Measurements from ENCODE around the gene MRPL58. TPM values are rescaled to one million over a fixed set of nuclear protein-coding genes. Genes with fewer than 3 reads are reported as not detected.
"Not testable (repeated sequence)": the region's sequence is repeated elsewhere in the genome, so short reads cannot be mapped to it uniquely, and the experiment has no call there.

The MRPL58 gene
- total RNA-seq, 1 experiment from 2014 or later: 41.9 TPM

GRCh38 chr17:74981979-74982662 is 30.3 kb upstream of the MRPL58 start (continued):
- TF ChIP-seq ESRRA (CRISPR knock-in tag; IDR thresholded peaks at IDR 0.05; ENCODE audit: borderline replicate concordance): no peak
- 0 out of 2 replicates have a peak, but pooled peaks have one; percentile 48 for TF ChIP-seq ZBTB43 (CRISPR knock-in tag; IDR thresholded peaks at IDR 0.05)
- no peak for TF ChIP-seq TEAD4 (CRISPR knock-in tag; IDR thresholded peaks at IDR 0.05)
- TF ChIP-seq GTF2I (CRISPR knock-in tag; conservative IDR thresholded peaks at IDR 0.05): no peak
- TF ChIP-seq GABPB1 (CRISPR knock-in tag; IDR thresholded peaks at IDR 0.05): peak; percentile 84
- no peak for TF ChIP-seq NFATC4 (CRISPR knock-in tag; IDR thresholded peaks at IDR 0.05)

- not testable (repeated sequence) for H3K36me3 Mint-ChIP-seq; H3K9me3 Mint-ChIP-seq; DNase-seq (ENCODE audit: low spot score)
- Mint-ChIP-seq H3K27ac (0 out of 2 replicates have a peak overlapping the region, but pooled peaks have one; percentile 19), H3K4me3 (peak overlapping the region; percentile 83), H3K4me1 (peaks cover 22% of the 10 kb centered on the region), H3K27me3 (ENCODE audit: low read depth) (peaks cover 33% of the 10 kb centered on the region)
- TF ChIP-seq ZNF121 (CRISPR knock-in tag; IDR thresholded peaks at IDR 0.05) (peak; percentile 65; the same call in 1 of the 2 replicates), PRDM15 (CRISPR knock-in tag; IDR thresholded peaks at IDR 0.05) (peak; percentile 59; the same call in 1 of the 2 replicates), USF1 (CRISPR knock-in tag; IDR thresholded peaks at IDR 0.05) (0 out of 2 replicates have a peak, but pooled peaks have one; percentile 6)
- ChIA-PET POLR2A (interaction anchor here (0.6 to 1.3 kb wide), 4 partner anchors 11 to 72 kb away, joined by 3 to 10 read pairs (median 3); partner anchors contain the start of gene MRPL58), CTCF (interaction anchor here (0.9 to 2.5 kb wide), 10 partner anchors 10 to 131 kb away, joined by 3 to 28 read pairs (median 4); partner anchors contain the start of genes HID1, MRPL58 and USH1G)
- peak; percentile 8 for ATAC-seq
Measured at GRCh38 chr17:74982663-74983313, 29.7 kb upstream of the MRPL58 start.

GRCh38 chr17:74986206-74986576 is 26.3 kb upstream of the MRPL58 start:
- Mint-ChIP-seq H3K27ac (peak overlapping the region; percentile 100; the same call in 1 of the 2 replicates), H3K4me3 (peak overlapping the region; percentile 97), H3K36me3 (no peaks in the 10 kb centered on the region), H3K4me1 (peaks cover 23% of the 10 kb centered on the region), H3K9me3 (no peaks in the 10 kb centered on the region), H3K27me3 (ENCODE audit: low read depth) (peaks cover 10% of the 10 kb centered on the region)
- no peak for TF ChIP-seq PRRX2 (CRISPR knock-in tag; IDR thresholded peaks at IDR 0.05)
- no peak for TF ChIP-seq ARID4B (CRISPR knock-in tag; IDR thresholded peaks at IDR 0.05; ENCODE audit: borderline replicate concordance)
- peak; percentile 33; the same call in 1 of the 2 replicates for TF ChIP-seq ZNF121 (CRISPR knock-in tag; IDR thresholded peaks at IDR 0.05)
- ATAC-seq (no peak), DNase-seq (ENCODE audit: low spot score) (no peak)
- CTCF ChIA-PET: interaction anchor here (0.7 to 1.5 kb wide), 2 partner anchors 25 to 216 kb away, joined by 4 to 11 read pairs; no protein-coding TSS in a partner anchor
- POLR2A ChIA-PET: no interaction called here

Measured in WTC11 (cell line).